Stimulated activated effector memory CD8-positive, alpha-beta T cell treated with anti-CD3 and anti-CD28 coated beads, Interleukin-12 subunit alpha, Interleukin-12 subunit beta, amount 100 ng/mL, for 72 hours (primary cell): ENCODE data around the gene ADORA3.

Experiments used
- ATAC-seq: fragments of 150-1000 bp; cut with Tn5 transposase; 2 replicates; pipeline ENCODE4 v1.10.0; 2021
- DNase-seq, 2 donors: peaks; one replicate each; pipeline ENCODE4 v3.0.0; 2021 to 2022; ENCODE audit warnings: low spot score in 2 of 2
- H3K27ac Mint-ChIP-seq: one replicate; pipeline ENCODE4 v1.8.0; 2022; ENCODE audit warnings: mild to moderate bottlenecking, mixed read lengths
- H3K36me3 Mint-ChIP-seq: one replicate; pipeline ENCODE4 v1.8.0; 2022; ENCODE audit warnings: mild to moderate bottlenecking, mixed read lengths
- H3K4me1 Mint-ChIP-seq: one replicate; pipeline ENCODE4 v1.8.0; 2022; ENCODE audit warnings: mixed read lengths
- H3K4me3 Mint-ChIP-seq: one replicate; pipeline ENCODE4 v1.8.0; 2022; ENCODE audit warnings: mild to moderate bottlenecking, mixed read lengths
- H3K9me3 Mint-ChIP-seq: one replicate; pipeline ENCODE4 v1.8.0; 2022; ENCODE audit warnings: mixed read lengths

ADORA3 gene

GRCh38 chr1:111489604-111490003, 13.8 kb downstream of the ADORA3 start:
- no peak for DNase-seq
- Mint-ChIP-seq H3K36me3 (no peaks in the 10 kb centered on the region), H3K27ac (no peak overlapping the region), H3K4me3 (no peak overlapping the region), H3K9me3 (no peaks in the 10 kb centered on the region), H3K4me1 (no peaks in the 10 kb centered on the region)
- no peak for ATAC-seq

- no peak for ATAC-seq
- H3K4me1 Mint-ChIP-seq: no peaks in the 10 kb centered on the region
- DNase-seq: no peak
- no peaks in the 10 kb centered on the region for H3K36me3 Mint-ChIP-seq
- H3K9me3 Mint-ChIP-seq: no peaks in the 10 kb centered on the region
- H3K27ac Mint-ChIP-seq: no peak overlapping the region
- no peak overlapping the region for H3K4me3 Mint-ChIP-seq
Observed at GRCh38 chr1:111488669-111489068, 14.8 kb downstream of the ADORA3 start.

GRCh38 chr1:111487133-111487532, 16.3 kb downstream of the ADORA3 start:
- Mint-ChIP-seq H3K36me3 (no peaks in the 10 kb centered on the region), H3K4me1 (peaks cover 8% of the 10 kb centered on the region), H3K9me3 (no peaks in the 10 kb centered on the region), H3K27ac (no peak overlapping the region), H3K4me3 (no peak overlapping the region)
- DNase-seq (no peak), ATAC-seq (no peak)

GRCh38 chr1:111486431-111486830, 17.0 kb downstream of the ADORA3 start:
- Mint-ChIP-seq H3K4me1 (peaks cover 8% of the 10 kb centered on the region), H3K9me3 (no peaks in the 10 kb centered on the region), H3K27ac (no peak overlapping the region), H3K36me3 (no peaks in the 10 kb centered on the region), H3K4me3 (no peak overlapping the region)
- ATAC-seq (no peak), DNase-seq (no peak)

GRCh38 chr1:111484391-111485026, 18.9 kb downstream of the ADORA3 start:
- DNase-seq (no peak), ATAC-seq (no peak)
- no peak overlapping the region for H3K27ac Mint-ChIP-seq
- H3K9me3 Mint-ChIP-seq: no peaks in the 10 kb centered on the region
- no peaks in the 10 kb centered on the region for H3K36me3 Mint-ChIP-seq
- no peak overlapping the region for H3K4me3 Mint-ChIP-seq
- H3K4me1 Mint-ChIP-seq: peaks cover 8% of the 10 kb centered on the region

- H3K27ac Mint-ChIP-seq: no peak overlapping the region
- ATAC-seq (no peak), DNase-seq (no peak)
- peaks cover 8% of the 10 kb centered on the region for H3K4me1 Mint-ChIP-seq
- no peak overlapping the region for H3K4me3 Mint-ChIP-seq
- H3K9me3 Mint-ChIP-seq: no peaks in the 10 kb centered on the region
- no peaks in the 10 kb centered on the region for H3K36me3 Mint-ChIP-seq
Observed at GRCh38 chr1:111483876-111484275, 19.6 kb downstream of the ADORA3 start.

- peaks cover 13% of the 10 kb centered on the region for H3K4me1 Mint-ChIP-seq
- DNase-seq: no peak
- ATAC-seq: no peak
- H3K4me3 Mint-ChIP-seq: no peak overlapping the region
- no peak overlapping the region for H3K27ac Mint-ChIP-seq
- peaks cover 3% of the 10 kb centered on the region for H3K36me3 Mint-ChIP-seq
- H3K9me3 Mint-ChIP-seq: no peaks in the 10 kb centered on the region
Observed at GRCh38 chr1:111483166-111483565, 20.3 kb downstream of the ADORA3 start.

- peak in 1 of 2 donors; percentile 18 for DNase-seq
- no peaks in the 10 kb centered on the region for H3K9me3 Mint-ChIP-seq
- H3K4me1 Mint-ChIP-seq: peaks cover 29% of the 10 kb centered on the region
- no peak overlapping the region for H3K27ac Mint-ChIP-seq
- no peak overlapping the region for H3K4me3 Mint-ChIP-seq
- H3K36me3 Mint-ChIP-seq: peaks cover 8% of the 10 kb centered on the region
- peak; percentile 84 for ATAC-seq
Observed at GRCh38 chr1:111481387-111482221, 21.8 kb downstream of the ADORA3 start.

- peaks cover 38% of the 10 kb centered on the region for H3K4me1 Mint-ChIP-seq
Observed at GRCh38 chr1:111480674-111481073, 22.8 kb downstream of the ADORA3 start.

GRCh38 chr1:111476761-111477309, 26.6 kb downstream of the ADORA3 start:
- no peak overlapping the region for H3K27ac Mint-ChIP-seq
- ATAC-seq: peak; percentile 67
- H3K9me3 Mint-ChIP-seq: no peaks in the 10 kb centered on the region
- H3K4me1 Mint-ChIP-seq: peaks cover 44% of the 10 kb centered on the region
- DNase-seq: no peak
- peaks cover 14% of the 10 kb centered on the region for H3K36me3 Mint-ChIP-seq
- H3K4me3 Mint-ChIP-seq: peak overlapping the region; percentile 30

More at GRCh38 chr1:111480674-111481073, 22.8 kb downstream of the ADORA3 start:
- no peak overlapping the region for H3K4me3 Mint-ChIP-seq
- DNase-seq: no peak
- H3K9me3 Mint-ChIP-seq: no peaks in the 10 kb centered on the region
- H3K36me3 Mint-ChIP-seq: peaks cover 8% of the 10 kb centered on the region
- no peak for ATAC-seq
- no peak overlapping the region for H3K27ac Mint-ChIP-seq

- DNase-seq (no peak), ATAC-seq (no peak)
- no peaks in the 10 kb centered on the region for H3K9me3 Mint-ChIP-seq
- peak overlapping the region; percentile 30 for H3K4me3 Mint-ChIP-seq
- H3K4me1 Mint-ChIP-seq: peaks cover 44% of the 10 kb centered on the region
- H3K36me3 Mint-ChIP-seq: peaks cover 14% of the 10 kb centered on the region
- H3K27ac Mint-ChIP-seq: peak overlapping the region; percentile 10
Observed at GRCh38 chr1:111476214-111476613, 27.2 kb downstream of the ADORA3 start.

- H3K27ac Mint-ChIP-seq: peak overlapping the region; percentile 10
- peaks cover 14% of the 10 kb centered on the region for H3K36me3 Mint-ChIP-seq
- H3K4me3 Mint-ChIP-seq: peak overlapping the region; percentile 30
- H3K4me1 Mint-ChIP-seq: peaks cover 44% of the 10 kb centered on the region
- peak; percentile 94 for ATAC-seq
- DNase-seq: peak; percentile 13 to 63
- H3K9me3 Mint-ChIP-seq: no peaks in the 10 kb centered on the region
Observed at GRCh38 chr1:111475701-111476100, 27.7 kb downstream of the ADORA3 start.

- DNase-seq (no peak), ATAC-seq (no peak)
- H3K4me3 Mint-ChIP-seq: no peak overlapping the region
- peaks cover 14% of the 10 kb centered on the region for H3K36me3 Mint-ChIP-seq
- H3K9me3 Mint-ChIP-seq: no peaks in the 10 kb centered on the region
- peaks cover 44% of the 10 kb centered on the region for H3K4me1 Mint-ChIP-seq
- H3K27ac Mint-ChIP-seq: no peak overlapping the region
Observed at GRCh38 chr1:111474521-111474920, 28.9 kb downstream of the ADORA3 start.

GRCh38 chr1:111474106-111474505, 29.3 kb downstream of the ADORA3 start:
- Mint-ChIP-seq H3K4me1 (peaks cover 44% of the 10 kb centered on the region), H3K4me3 (peak overlapping the region; percentile 24), H3K36me3 (peaks cover 14% of the 10 kb centered on the region), H3K9me3 (no peaks in the 10 kb centered on the region), H3K27ac (no peak overlapping the region)
- ATAC-seq: no peak
- DNase-seq: no peak

GRCh38 chr1:111471538-111471937, 31.9 kb downstream of the ADORA3 start:
- ATAC-seq (no peak), DNase-seq (no peak)
- peaks cover 23% of the 10 kb centered on the region for H3K4me1 Mint-ChIP-seq
- H3K27ac Mint-ChIP-seq: no peak overlapping the region
- H3K9me3 Mint-ChIP-seq: no peaks in the 10 kb centered on the region
- no peak overlapping the region for H3K4me3 Mint-ChIP-seq
- H3K36me3 Mint-ChIP-seq: peaks cover 6% of the 10 kb centered on the region

- H3K36me3 Mint-ChIP-seq: peaks cover 6% of the 10 kb centered on the region
- no peak overlapping the region for H3K27ac Mint-ChIP-seq
- H3K4me3 Mint-ChIP-seq: no peak overlapping the region
- DNase-seq: peak; percentile 17 to 66
- peaks cover 18% of the 10 kb centered on the region for H3K4me1 Mint-ChIP-seq
- peak; percentile 86 for ATAC-seq
- H3K9me3 Mint-ChIP-seq: no peaks in the 10 kb centered on the region
Observed at GRCh38 chr1:111471012-111471411, 32.4 kb downstream of the ADORA3 start.
